HG03469 (cell line): Measurements from ENCODE around the gene SETX.

Experiments
- ATAC-seq: cut with Tn5 transposase; IDR thresholded peaks from one replicate; pipeline ENCODE4 v1.9.1; 2021; ENCODE audit warnings: mild to moderate bottlenecking, moderate library complexity, moderate number of reproducible peaks; ENCODE audit not compliant: unreplicated experiment

Gene SETX

GRCh38 chr9:132226571-132227430, 128.0 kb downstream of the SETX start:
- ATAC-seq = no peak

- ATAC-seq = no peak
Observed at GRCh38 chr9:132224645-132225044, 130.1 kb downstream of the SETX start.

- ATAC-seq = no peak
Observed at GRCh38 chr9:132221941-132222340, 132.8 kb downstream of the SETX start.

GRCh38 chr9:132218208-132218607, 136.6 kb downstream of the SETX start:
- ATAC-seq = no peak

GRCh38 chr9:132216861-132217619, 137.7 kb downstream of the SETX start:
- ATAC-seq = no peak

- no peak for ATAC-seq
Observed at GRCh38 chr9:132214027-132214622, 140.7 kb downstream of the SETX start.

- no peak for ATAC-seq
Observed at GRCh38 chr9:132211570-132211969, 143.2 kb downstream of the SETX start.
